ENCODE data around the gene BBS4. TPM values are rescaled to one million over a fixed set of nuclear protein-coding genes. Genes with fewer than 3 reads are reported as not detected.
"Not testable (repeated sequence)": the region's sequence is repeated elsewhere in the genome, so short reads cannot be mapped to it uniquely, and the experiment has no call there.

BBS4 gene
- total RNA-seq, 2 experiments from 2014 or later = 10.0 to 13.1 TPM

DNA sequence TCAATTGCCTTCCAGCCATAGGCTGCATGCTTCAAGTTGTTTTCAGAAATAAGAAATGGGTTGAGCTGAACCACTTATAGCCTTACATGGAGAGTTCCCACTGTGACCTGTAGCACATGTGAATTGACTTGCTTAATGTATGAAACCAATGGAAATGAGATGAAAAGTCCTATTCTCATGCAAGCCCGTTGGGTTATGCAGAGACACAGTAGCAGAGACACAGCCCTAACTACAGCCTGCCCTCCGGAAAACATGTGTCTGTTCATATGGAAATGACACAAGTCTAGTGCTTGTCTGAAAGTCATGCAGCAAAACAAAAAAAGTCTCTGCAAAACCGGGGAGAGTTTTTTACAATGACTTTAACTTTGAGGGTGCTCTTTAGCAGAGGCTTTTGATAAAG, 14.5 kb upstream of the BBS4 start:
- CTCF ChIA-PET = interaction anchor here (0.5 to 1.5 kb wide), 9 partner anchors 9 to 543 kb away, joined by 3 to 7 read pairs (median 3); no protein-coding TSS in a partner anchor
- Mint-ChIP-seq H3K9me3 (no peaks in the 10 kb centered on the region), H3K4me3 (no peak overlapping the region), H3K4me1 (peaks cover 8% of the 10 kb centered on the region), H3K27me3 (peaks cover 10% of the 10 kb centered on the region), H3K36me3 (ENCODE audit: low read depth) (no peaks in the 10 kb centered on the region), H3K27ac (no peak overlapping the region)
- no peak for DNase-seq
- POLR2A ChIA-PET = no interaction called here

GRCh38 chr15:72676838-72677237, 9.2 kb upstream of the BBS4 start:
- ChIA-PET CTCF (no interaction called here), POLR2A (no interaction called here)
- Mint-ChIP-seq H3K4me1 (no peaks in the 10 kb centered on the region), H3K27me3 (peaks cover 32% of the 10 kb centered on the region), H3K36me3 (ENCODE audit: low read depth) (no peaks in the 10 kb centered on the region), H3K27ac (no peak overlapping the region), H3K4me3 (no peak overlapping the region), H3K9me3 (no peaks in the 10 kb centered on the region)
- DNase-seq = no peak

GRCh38 chr15:72680931-72681330, 5.1 kb upstream of the BBS4 start:
- Mint-ChIP-seq H3K27ac (no peak overlapping the region), H3K27me3 (peaks cover 29% of the 10 kb centered on the region), H3K36me3 (ENCODE audit: low read depth) (peaks cover under 1% of the 10 kb centered on the region), H3K9me3 (no peaks in the 10 kb centered on the region), H3K4me1 (peaks cover 8% of the 10 kb centered on the region), H3K4me3 (no peak overlapping the region)
- no peak for DNase-seq
- POLR2A ChIA-PET = no interaction called here
- CTCF ChIA-PET = interaction anchor here (0.6 to 1.9 kb wide), 4 partner anchors 10 to 88 kb away, joined by 3 to 7 read pairs (median 4); no protein-coding TSS in a partner anchor

- no peak overlapping the region for H3K4me3 Mint-ChIP-seq
- H3K27ac Mint-ChIP-seq = no peak overlapping the region
Measured at GRCh38 chr15:72682772-72683171, 3.2 kb upstream of the BBS4 start.

GRCh38 chr15:72685301-72685924, 594 bp upstream of the BBS4 start:
- Mint-ChIP-seq H3K4me1 (peaks cover 18% of the 10 kb centered on the region), H3K27me3 (no peaks in the 10 kb centered on the region), H3K4me3 (peak overlapping the region; percentile 91), H3K27ac (peak overlapping the region; percentile 97), H3K36me3 (ENCODE audit: low read depth) (peaks cover 4% of the 10 kb centered on the region), H3K9me3 (no peaks in the 10 kb centered on the region)
- peak; percentile 8 for DNase-seq
- ChIA-PET CTCF (interaction anchor here (0.7 to 1.8 kb wide), 3 partner anchors 10 to 37 kb away, joined by 3 to 8 read pairs (median 4); no protein-coding TSS in a partner anchor), POLR2A (interaction anchor here (0.5 kb wide), 1 partner anchor 1796 kb away, joined by 3 read pairs; no protein-coding TSS in a partner anchor)

More at GRCh38 chr15:72682772-72683171, 3.2 kb upstream of the BBS4 start:
- ChIA-PET CTCF (interaction anchor here (0.6 to 0.7 kb wide), 3 partner anchors 16 to 474 kb away, joined by 3 to 4 read pairs (median 3); no protein-coding TSS in a partner anchor), POLR2A (no interaction called here)
- H3K27me3 Mint-ChIP-seq = peaks cover 19% of the 10 kb centered on the region
- H3K4me1 Mint-ChIP-seq = peaks cover 18% of the 10 kb centered on the region
- H3K36me3 Mint-ChIP-seq (ENCODE audit: low read depth) = peaks cover 4% of the 10 kb centered on the region
- DNase-seq = no peak
- no peaks in the 10 kb centered on the region for H3K9me3 Mint-ChIP-seq

- Mint-ChIP-seq H3K27me3 (no peaks in the 10 kb centered on the region), H3K36me3 (ENCODE audit: low read depth) (peaks cover 4% of the 10 kb centered on the region), H3K27ac (no peak overlapping the region), H3K9me3 (no peaks in the 10 kb centered on the region), H3K4me3 (no peak overlapping the region), H3K4me1 (peaks cover 15% of the 10 kb centered on the region)
- ChIA-PET POLR2A (no interaction called here), CTCF (no interaction called here)
- DNase-seq = no peak
Measured at GRCh38 chr15:72688697-72689096, 2.7 kb downstream of the BBS4 start.

DNA sequence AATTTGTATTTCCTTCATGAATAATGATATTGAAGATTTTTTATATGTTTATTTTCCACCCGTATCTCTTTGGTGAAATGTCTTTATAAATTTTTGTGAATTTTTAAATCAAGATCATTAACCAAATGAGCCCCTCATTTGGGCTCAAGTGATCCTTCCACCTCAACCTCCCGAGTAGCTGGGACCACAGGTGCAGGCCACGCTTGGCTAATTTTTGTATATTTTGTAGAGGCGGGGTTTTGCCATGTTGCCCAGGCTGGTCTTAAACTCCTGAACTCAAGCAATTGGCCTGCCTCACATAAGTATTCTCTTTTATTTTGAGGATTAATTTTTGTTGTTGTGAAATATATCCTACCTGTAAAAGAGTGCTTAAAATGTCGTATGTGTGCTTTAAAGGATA, 4.9 kb downstream of the BBS4 start:
- H3K4me3 Mint-ChIP-seq = no peak overlapping the region
- DNase-seq = no peak
- H3K9me3 Mint-ChIP-seq = no peaks in the 10 kb centered on the region
- peaks cover 16% of the 10 kb centered on the region for H3K4me1 Mint-ChIP-seq
- no peak overlapping the region for H3K27ac Mint-ChIP-seq
- POLR2A ChIA-PET = no interaction called here
- CTCF ChIA-PET = no interaction called here
- H3K27me3 Mint-ChIP-seq = no peaks in the 10 kb centered on the region
- H3K36me3 Mint-ChIP-seq (ENCODE audit: low read depth) = peaks cover 4% of the 10 kb centered on the region

GRCh38 chr15:72698938-72699337, 12.9 kb downstream of the BBS4 start:
- DNase-seq = no peak
- H3K9me3 Mint-ChIP-seq = no peaks in the 10 kb centered on the region
- no peak overlapping the region for H3K4me3 Mint-ChIP-seq
- POLR2A ChIA-PET = no interaction called here
- no peaks in the 10 kb centered on the region for H3K36me3 Mint-ChIP-seq (ENCODE audit: low read depth)
- H3K27me3 Mint-ChIP-seq = no peaks in the 10 kb centered on the region
- CTCF ChIA-PET = interaction anchor here (0.6 kb wide), 1 partner anchor 16 kb away, joined by 3 read pairs; no protein-coding TSS in a partner anchor
- H3K4me1 Mint-ChIP-seq = peaks cover 7% of the 10 kb centered on the region
- no peak overlapping the region for H3K27ac Mint-ChIP-seq

DNA sequence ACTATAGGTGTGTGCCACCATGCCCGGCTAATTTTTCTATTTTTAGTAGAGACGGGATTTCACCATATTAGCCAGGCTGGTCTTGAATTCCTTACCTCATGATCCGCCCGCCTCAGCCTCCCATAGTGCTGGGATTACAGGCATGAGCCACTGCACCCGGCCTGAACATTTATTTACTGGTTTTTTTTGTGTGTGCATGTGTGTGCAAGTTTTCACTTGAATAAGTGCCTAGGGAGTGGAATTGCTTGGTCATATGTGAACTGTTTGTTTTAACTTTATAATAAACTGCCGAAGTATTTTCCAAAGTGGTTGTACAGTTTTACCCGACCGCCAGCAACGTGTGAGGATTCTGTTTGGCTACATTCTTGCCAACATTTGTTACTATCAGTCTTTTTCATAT, 14.1 kb downstream of the BBS4 start:
- CTCF ChIA-PET = no interaction called here
- no peak for DNase-seq

GRCh38 chr15:72706266-72706665, 20.3 kb downstream of the BBS4 start:
- ChIA-PET POLR2A (no interaction called here), CTCF (no interaction called here)
- no peaks in the 10 kb centered on the region for H3K9me3 Mint-ChIP-seq
- H3K4me1 Mint-ChIP-seq = no peaks in the 10 kb centered on the region
- H3K36me3 Mint-ChIP-seq (ENCODE audit: low read depth) = no peaks in the 10 kb centered on the region
- H3K4me3 Mint-ChIP-seq = no peak overlapping the region
- no peak overlapping the region for H3K27ac Mint-ChIP-seq
- no peak for DNase-seq
- H3K27me3 Mint-ChIP-seq = no peaks in the 10 kb centered on the region

More for the DNA sequence above, 14.1 kb downstream of the BBS4 start:
- H3K36me3 Mint-ChIP-seq (ENCODE audit: low read depth) = no peaks in the 10 kb centered on the region
- H3K27me3 Mint-ChIP-seq = no peaks in the 10 kb centered on the region
- peaks cover 3% of the 10 kb centered on the region for H3K4me1 Mint-ChIP-seq
- H3K27ac Mint-ChIP-seq = no peak overlapping the region
- no peaks in the 10 kb centered on the region for H3K9me3 Mint-ChIP-seq
- POLR2A ChIA-PET = no interaction called here
- H3K4me3 Mint-ChIP-seq = no peak overlapping the region

GRCh38 chr15:72708551-72709303, 22.7 kb downstream of the BBS4 start:
- H3K27ac Mint-ChIP-seq; POLR2A ChIA-PET; H3K27me3 Mint-ChIP-seq; DNase-seq; H3K9me3 Mint-ChIP-seq; H3K4me3 Mint-ChIP-seq; H3K36me3 Mint-ChIP-seq (ENCODE audit: low read depth); H3K4me1 Mint-ChIP-seq: not testable (repeated sequence)
- CTCF ChIA-PET = interaction anchor here (2.5 kb wide), 1 partner anchor 13 kb away, joined by 6 read pairs; no protein-coding TSS in a partner anchor

DNA sequence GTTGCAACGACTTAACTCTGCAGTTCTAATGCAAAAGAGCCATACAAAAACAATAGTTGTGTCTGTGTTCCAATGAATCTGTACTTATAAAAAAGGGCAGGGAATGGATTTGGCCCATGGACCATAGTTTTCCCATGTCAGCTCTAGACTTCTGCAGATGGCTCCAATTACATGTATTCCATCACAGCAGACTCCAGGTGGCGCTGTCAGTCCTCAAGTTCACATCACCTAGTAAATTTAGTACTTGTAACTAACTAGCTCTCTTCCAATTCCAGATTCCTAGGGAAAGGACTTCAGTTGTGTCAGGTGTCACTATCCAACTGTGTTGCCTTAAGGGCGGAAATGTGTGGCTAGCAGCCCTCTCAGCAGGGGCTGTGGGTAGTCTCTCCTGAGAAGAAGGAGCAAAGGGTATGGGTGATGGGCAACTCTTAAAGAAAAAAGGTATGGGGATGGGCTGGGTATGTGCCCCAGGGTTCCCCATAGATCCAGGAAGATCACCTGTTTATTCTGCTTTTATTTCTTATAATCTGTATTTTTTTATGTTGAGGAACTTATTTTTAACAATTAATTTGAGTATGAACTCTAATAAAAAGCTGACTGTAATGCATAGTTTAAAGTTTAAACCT, 36.2 kb downstream of the BBS4 start:
- Mint-ChIP-seq H3K9me3 (no peaks in the 10 kb centered on the region), H3K36me3 (ENCODE audit: low read depth) (peaks cover under 1% of the 10 kb centered on the region), H3K27me3 (no peaks in the 10 kb centered on the region), H3K4me1 (peaks cover 3% of the 10 kb centered on the region), H3K27ac (no peak overlapping the region), H3K4me3 (no peak overlapping the region)
- ChIA-PET CTCF (interaction anchor here (0.5 to 2.9 kb wide), 16 partner anchors 9 to 390 kb away, joined by 3 to 12 read pairs (median 4); partner anchors contain the start of genes BBS4 and HIGD2B), POLR2A (no interaction called here)
- peak; percentile 82 for DNase-seq

GRCh38 chr15:72724028-72724427, 38.0 kb downstream of the BBS4 start:
- ChIA-PET POLR2A (no interaction called here), CTCF (interaction anchor here (0.8 to 1.3 kb wide), 2 partner anchors 11 to 28 kb away, joined by 3 to 7 read pairs; no protein-coding TSS in a partner anchor)
- Mint-ChIP-seq H3K36me3 (ENCODE audit: low read depth) (no peaks in the 10 kb centered on the region), H3K27ac (no peak overlapping the region), H3K9me3 (no peaks in the 10 kb centered on the region), H3K4me3 (no peak overlapping the region), H3K27me3 (no peaks in the 10 kb centered on the region), H3K4me1 (peaks cover 3% of the 10 kb centered on the region)
- DNase-seq = no peak

All from activated CD4-positive, alpha-beta T cell treated with anti-CD3 and anti-CD28 coated beads, Interleukin-2, amount 10 ng/mL, durations not matched to agents 7 days and 5 days (primary cell).